HG02798 (cell line): ENCODE data around the gene JMJD6.

Experiments used
- ATAC-seq: cut with Tn5 transposase; IDR thresholded peaks from one replicate; pipeline ENCODE4 v1.9.1; 2021; ENCODE audit warnings: mild to moderate bottlenecking; ENCODE audit not compliant: unreplicated experiment, poor library complexity

JMJD6 gene

DNA sequence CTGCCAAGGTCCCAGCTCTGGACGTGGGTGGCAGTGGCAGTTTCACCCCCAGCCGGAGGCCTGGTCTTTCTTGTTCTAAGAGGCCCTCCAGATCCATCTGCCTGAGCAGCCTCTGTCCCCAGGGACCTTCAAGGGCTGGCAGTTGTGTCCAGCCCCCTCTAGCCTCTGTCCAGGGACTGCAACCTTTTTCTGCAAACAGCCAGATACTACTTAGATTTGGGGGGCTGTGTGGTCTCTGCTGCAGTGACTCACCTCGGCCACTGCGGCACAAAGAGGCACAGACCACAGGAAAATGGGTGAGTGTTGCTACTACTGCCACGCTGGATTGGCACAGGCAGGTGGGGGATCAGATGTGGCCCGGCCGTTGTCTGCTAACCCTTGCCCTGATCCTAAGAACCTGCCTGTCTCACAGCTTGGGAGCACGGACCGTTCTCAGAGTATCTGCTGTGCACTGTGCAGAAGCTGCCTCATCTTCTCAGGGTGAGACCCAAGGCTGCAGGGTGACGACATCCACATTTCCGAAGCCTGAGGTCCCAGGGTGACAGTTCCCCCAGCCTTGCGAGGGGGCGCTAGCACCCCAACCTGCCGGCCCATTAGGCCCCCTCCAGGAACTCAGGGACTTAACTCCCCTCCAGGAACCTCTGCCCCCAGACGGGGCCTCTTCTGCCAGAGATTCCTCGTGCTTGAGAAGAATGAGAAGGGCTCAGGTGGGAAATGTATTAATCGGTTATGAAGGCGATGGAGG lies 43.2 kb downstream of the JMJD6 start:
- no peak for ATAC-seq

- no peak for ATAC-seq
Observed at GRCh38 chr17:76682296-76682695, 44.1 kb downstream of the JMJD6 start.

DNA sequence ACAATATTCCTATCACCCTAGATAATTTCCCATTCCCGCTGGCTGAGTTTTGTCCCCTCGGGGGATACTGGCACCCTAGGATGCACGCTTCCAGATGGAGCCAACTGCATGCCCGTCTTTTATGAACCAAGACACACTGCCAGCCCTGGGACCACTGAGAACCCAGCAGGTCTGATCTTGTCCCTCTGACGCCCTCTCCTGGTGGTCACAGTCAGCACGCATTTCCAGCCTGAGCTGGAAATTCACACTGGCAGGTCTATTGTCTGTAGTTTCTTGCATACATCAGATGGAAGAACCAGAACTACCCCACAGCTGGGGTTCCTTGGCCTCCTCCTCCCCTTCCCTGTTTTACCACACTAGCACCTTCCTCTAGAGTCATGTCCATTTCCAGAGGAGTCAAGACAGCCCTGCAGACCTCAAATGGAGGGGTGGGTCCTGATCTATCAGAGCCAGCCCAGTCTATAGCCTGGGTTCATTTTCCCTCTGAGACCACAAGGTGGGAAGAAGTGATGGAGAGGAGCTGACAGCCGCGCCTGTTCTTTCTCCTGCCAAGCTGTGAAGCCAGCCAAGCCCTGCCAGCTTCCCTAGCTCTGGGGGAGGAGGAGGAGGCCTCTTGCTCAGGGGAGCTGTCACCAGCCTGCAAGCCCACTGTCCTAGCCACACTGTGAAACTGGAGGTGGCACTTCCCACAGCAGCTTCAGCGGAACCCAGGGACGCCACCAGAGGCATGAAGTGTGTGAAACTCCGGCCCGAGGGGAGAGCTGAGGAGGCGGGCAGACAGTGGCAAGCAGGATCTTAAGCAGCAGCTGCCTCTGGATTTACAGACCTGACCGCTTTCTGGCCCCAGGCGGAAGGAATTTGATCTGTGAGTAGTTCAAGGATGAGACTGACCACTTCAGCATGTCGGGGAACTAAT lies 44.9 kb downstream of the JMJD6 start:
- ATAC-seq: no peak

GRCh38 chr17:76679239-76679638 lies 47.2 kb downstream of the JMJD6 start:
- no peak for ATAC-seq

- no peak for ATAC-seq
Observed at GRCh38 chr17:76678330-76678729, 48.1 kb downstream of the JMJD6 start.

DNA sequence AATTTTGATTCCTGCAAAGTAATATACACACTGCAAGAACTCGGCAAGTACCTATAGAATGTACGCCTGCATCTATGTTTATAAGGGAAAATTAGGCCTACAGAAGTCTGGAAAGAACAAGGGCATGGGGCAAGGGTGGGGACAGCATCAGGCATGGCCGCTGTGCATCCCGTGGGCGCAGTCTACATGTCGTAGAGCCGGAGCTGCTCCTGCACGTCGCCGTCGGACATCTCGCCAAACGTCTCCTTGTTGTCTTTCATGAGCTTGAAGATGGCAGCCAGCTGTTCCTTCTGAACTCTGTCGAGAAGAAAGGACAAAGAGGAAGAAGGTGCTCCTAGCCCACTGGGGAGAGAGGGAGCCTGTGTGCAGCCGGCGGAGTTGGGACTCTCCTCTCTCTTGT lies 49.0 kb downstream of the JMJD6 start:
- ATAC-seq: no peak

DNA sequence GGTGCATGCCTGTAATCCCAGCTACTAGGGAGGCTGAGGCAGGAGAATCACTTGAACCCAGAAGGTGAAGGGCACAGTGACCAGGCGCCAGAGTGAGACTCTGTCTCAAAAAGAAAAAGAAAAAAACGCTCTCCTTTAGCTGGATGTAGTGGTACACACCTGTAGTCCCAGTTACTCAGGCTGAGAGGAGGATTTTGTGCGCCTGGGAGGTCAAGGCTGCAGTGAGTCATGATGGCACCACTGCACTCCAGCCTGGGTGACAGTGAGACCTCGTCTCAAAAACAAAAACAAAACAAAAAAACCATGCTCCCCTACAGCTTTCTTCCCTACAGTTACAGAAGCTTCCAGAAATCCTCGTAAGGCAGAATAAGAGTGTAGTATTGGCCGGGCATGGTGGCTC lies 49.8 kb downstream of the JMJD6 start:
- ATAC-seq: no peak

DNA sequence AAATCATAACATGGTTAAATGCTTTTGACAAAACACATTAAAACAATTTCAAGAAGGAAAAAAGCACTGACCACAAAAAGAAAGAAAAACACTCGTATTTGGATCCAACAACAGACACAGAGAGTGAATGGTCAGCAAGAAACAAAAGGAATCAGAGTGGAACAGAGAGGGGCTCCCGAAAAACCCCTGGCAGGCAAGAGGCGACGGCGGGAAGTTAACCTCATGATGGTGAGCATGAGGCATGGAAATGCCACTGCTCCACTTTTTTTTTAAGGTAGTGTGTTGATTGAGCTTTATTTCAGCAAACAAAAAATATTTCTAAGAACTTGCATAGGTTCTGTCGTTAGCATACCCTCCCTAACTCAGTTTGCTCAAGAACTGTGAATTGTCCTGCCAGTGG lies 50.8 kb downstream of the JMJD6 start:
- ATAC-seq: no peak

GRCh38 chr17:76674600-76674999 lies 51.8 kb downstream of the JMJD6 start:
- ATAC-seq: no peak

- no peak for ATAC-seq
Observed at GRCh38 chr17:76673729-76674128, 52.7 kb downstream of the JMJD6 start.

- ATAC-seq: no peak
Observed at GRCh38 chr17:76672892-76673291, 53.5 kb downstream of the JMJD6 start.

DNA sequence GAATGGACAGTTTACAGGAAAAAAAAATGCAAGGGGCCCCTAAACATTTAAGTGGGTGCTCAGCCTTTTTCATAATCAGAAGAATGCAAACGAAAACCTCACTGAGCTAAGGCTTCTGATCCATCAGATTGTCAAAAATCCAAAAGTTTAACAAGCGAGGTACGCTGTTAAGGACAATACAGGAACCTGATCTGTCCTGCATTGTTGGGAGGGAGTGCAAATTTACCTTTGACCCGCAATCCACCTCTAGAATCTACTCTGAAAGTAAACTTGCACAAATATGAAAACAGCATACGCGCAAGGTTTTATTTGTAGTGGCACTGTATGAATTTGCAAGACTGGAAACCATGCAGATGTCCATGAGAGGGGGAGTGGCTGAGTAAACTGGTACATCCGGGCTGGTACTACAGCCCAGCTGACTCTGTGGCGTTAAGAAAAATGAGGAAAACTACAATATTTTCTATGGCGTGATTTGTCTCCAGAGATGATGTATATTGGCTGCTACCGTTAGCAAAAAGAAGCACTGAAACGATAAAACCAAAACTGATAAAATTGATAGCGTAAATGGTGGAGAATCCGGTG lies 54.0 kb downstream of the JMJD6 start:
- no peak for ATAC-seq

- ATAC-seq: no peak
Observed at GRCh38 chr17:76671912-76672262, 54.5 kb downstream of the JMJD6 start.

DNA sequence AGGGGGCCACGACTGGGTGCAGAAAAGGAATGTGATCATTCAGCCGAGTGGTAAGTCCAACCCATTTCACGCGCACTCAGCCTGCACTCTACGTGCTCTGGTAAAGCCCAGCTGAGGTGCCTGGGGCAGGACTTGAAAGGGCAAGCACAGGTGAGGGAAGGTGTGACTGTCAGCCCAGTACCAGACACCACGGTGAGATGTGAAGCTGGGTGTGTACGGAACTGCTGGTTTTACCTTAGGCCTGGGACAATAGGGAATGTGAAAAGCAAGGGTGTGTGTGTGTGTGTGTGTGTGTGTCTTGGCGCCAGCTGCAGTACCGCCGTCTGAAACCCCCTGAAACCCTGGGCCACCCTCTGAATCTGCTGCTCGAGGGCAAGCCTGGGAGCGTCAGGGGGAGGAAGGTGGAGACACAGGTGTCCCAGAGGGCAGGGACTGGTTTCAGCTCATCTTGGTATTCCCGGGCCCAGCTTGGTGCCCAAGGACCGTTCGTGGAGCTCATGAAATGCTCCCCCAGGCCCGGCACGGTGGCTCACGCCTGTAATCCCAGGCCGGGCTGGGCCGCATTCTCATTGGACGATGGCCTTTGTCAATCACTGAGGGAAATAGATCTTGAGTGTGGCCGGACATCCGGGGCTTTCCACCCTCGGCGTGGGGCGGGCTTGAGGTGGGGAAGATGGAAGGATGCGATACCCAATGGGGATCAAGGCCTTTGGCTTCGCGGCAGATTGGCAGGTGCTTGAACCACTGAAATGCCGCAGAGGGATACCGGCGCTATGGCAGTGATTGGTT lies 55.1 kb downstream of the JMJD6 start:
- peak; percentile 99 for ATAC-seq

- ATAC-seq: no peak
Observed at GRCh38 chr17:76670718-76671122, 55.7 kb downstream of the JMJD6 start.

GRCh38 chr17:76670020-76670717 lies 56.2 kb downstream of the JMJD6 start:
- no peak for ATAC-seq
